OCI-LY7 (cell line): ENCODE measurements around the gene GGN.

Source experiments
- EZH2phosphoT487 ChIP-seq: fragments of 200-600 bp; sonication (generic); IDR thresholded peaks from 2 replicates; pipeline ENCODE4 v1.6.1; 2018; ENCODE audit warnings: low read depth, borderline replicate concordance, mild to moderate bottlenecking, mixed run types, antibody characterized with exemption, low read length, moderate library complexity, mixed read lengths
- TF ChIP-seq, protein P1 (sequence below): fragments of 200-600 bp; sonication (generic); conservative IDR thresholded peaks from 2 replicates; pipeline ENCODE4 v1.5.1; 2014; ENCODE audit warnings: mild to moderate bottlenecking, antibody characterized with exemption, low read length, moderate library complexity, mixed read lengths

DNA sequence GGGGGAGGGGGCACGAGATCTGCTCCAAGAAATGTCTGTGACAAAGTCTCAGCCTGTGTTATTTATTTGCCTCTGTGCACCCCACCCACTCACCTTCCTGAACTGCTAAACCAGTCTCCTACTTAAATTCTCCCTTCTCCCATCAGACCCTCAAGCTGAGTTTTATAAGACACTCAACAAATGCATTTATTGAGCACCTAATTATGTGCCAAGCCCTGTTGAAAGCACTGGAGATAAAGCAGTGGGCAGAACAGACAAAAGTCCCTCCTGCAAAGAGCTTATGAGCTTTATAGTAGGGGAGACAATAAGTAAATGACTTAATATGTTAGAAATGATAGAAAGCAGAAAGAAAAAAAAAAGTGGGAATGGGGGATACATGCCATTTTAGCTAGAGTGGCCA lies 11.7 kb upstream of the GGN start:
- TF ChIP-seq, protein P1, sequence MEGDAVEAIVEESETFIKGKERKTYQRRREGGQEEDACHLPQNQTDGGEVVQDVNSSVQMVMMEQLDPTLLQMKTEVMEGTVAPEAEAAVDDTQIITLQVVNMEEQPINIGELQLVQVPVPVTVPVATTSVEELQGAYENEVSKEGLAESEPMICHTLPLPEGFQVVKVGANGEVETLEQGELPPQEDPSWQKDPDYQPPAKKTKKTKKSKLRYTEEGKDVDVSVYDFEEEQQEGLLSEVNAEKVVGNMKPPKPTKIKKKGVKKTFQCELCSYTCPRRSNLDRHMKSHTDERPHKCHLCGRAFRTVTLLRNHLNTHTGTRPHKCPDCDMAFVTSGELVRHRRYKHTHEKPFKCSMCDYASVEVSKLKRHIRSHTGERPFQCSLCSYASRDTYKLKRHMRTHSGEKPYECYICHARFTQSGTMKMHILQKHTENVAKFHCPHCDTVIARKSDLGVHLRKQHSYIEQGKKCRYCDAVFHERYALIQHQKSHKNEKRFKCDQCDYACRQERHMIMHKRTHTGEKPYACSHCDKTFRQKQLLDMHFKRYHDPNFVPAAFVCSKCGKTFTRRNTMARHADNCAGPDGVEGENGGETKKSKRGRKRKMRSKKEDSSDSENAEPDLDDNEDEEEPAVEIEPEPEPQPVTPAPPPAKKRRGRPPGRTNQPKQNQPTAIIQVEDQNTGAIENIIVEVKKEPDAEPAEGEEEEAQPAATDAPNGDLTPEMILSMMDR: no peak
- no peak for TF ChIP-seq EZH2phosphoT487
